GM19328 (cell line): ENCODE data around the gene PPP2R2B.

ENCODE experiments used
- ATAC-seq: cut with Tn5 transposase; IDR thresholded peaks from one replicate; pipeline ENCODE4 v1.9.1; 2021; ENCODE audit warnings: mild to moderate bottlenecking, moderate library complexity; ENCODE audit not compliant: unreplicated experiment

Gene PPP2R2B

DNA sequence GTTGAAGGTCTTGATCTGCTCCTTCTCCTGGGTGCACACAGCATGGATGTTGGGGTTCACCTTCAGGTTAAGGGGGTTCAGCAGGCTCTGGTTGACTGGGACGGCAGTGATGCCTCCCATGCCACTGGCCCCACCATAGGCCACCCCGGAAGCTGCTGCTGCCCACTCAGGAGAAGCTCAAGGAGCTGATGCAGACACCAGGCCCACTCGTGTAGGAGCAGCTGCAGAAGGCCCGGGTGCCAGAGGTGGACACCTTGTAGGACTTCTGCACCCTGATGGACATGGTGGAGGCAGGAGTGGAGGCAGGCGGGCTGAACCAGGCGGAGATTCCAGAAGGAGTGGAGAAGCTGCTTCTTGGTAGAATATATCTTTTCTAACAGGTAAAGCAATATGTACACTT, 171.2 kb downstream of the PPP2R2B start:
- ATAC-seq = no peak

DNA sequence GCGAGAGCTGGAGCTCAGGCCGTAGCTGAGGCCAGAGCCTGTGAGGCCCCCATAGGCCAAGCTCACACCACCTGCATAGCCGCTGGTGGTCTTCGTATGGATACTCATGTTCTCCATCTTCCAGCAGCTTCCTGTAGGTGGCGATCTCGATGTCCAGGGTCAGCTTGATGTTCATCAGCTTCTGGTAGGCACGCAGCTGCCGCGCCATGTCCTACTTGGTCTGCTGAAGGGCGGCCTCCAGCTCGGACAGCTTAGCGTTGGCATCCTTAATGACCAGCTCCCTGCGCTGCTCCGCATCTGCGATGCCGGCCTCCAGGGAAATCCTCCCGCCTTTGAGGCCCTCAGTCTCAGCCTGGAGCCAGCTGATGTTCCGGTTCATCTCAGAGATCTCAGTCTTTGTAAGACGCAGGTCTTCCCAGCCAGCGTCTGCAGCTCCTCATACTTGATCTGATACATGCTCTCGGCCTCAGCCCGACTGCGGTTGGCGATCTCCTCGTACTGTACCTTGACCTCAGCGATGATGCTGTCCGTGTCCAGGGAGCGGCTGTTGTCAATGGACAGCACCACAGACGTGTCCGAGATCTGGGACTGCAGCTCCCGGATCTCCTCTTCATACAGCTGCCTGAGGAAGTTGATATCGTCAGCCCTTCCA, 172.1 kb downstream of the PPP2R2B start:
- no peak for ATAC-seq

- no peak for ATAC-seq
Observed at GRCh38 chr5:146704949-146705665, 173.4 kb downstream of the PPP2R2B start.

- no peak for ATAC-seq
Observed at GRCh38 chr5:146703899-146704298, 174.7 kb downstream of the PPP2R2B start.

DNA sequence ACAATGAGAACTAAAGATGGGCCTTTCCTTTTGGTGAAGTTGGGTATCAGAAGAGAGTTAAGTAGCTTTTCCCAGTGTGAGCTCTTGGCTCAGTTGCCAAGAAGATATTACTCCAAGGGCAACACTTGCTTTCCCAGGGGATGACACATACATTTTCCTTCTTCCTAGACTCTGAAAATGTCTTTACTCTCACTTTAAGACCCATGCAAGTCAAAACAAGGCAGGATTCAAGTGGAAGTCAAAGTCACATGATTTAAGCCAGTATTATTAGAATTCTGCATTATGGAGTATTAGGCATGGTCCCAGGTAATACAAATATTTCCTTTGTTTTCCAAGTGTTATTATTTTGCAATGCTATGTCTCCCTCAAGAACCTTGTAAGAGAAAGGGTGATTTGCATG, 175.1 kb downstream of the PPP2R2B start:
- no peak for ATAC-seq

GRCh38 chr5:146699664-146700418, 178.7 kb downstream of the PPP2R2B start:
- ATAC-seq = no peak

- ATAC-seq = no peak
Observed at GRCh38 chr5:146699138-146699537, 179.4 kb downstream of the PPP2R2B start.

GRCh38 chr5:146698651-146699050, 179.9 kb downstream of the PPP2R2B start:
- ATAC-seq = no peak

GRCh38 chr5:146697211-146697610, 181.3 kb downstream of the PPP2R2B start:
- no peak for ATAC-seq

GRCh38 chr5:146695646-146696045, 182.9 kb downstream of the PPP2R2B start:
- no peak for ATAC-seq

DNA sequence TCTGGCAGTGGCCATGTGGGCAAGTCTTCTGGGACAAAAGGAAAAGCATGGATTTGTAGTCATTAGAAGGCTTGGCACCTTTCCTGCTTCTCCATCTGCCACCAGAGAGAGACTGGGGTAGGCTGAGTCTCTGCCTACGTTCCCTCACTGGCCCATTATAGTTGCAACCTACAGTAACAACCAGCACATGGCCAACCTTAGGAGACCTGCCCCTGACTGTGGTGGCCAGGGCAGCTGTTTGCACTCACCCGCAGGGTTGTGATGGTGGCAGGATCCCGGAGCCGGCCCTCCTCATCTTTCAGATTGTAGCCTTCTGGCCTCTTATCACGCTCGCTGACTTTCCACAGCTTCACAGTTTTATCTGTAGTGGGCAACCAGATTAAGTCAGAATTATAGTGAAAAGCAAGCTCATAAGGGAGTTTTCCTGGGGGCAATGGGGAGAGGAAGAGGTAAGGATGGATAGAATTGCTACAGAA, 187.6 kb downstream of the PPP2R2B start:
- ATAC-seq = no peak

GRCh38 chr5:146687630-146688029, 190.9 kb downstream of the PPP2R2B start:
- no peak for ATAC-seq

DNA sequence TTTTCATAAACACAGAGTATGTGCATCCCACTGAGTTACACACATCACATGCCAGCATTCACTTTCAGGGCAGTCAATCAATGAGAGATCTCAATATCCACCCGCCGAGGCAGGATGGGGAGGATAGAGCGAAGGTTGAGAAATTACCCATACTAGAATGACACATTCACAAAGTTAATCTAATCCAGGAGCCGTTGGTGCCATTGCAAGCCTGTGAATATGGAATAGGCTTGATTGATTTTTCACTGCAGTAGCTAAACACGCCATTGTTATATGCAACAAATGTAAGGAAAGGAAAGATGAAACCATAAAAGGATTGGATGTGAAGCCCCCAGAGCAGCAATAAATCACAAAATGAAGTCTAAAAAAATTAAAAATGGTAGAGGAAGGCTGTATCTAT, 194.7 kb downstream of the PPP2R2B start:
- no peak for ATAC-seq

DNA sequence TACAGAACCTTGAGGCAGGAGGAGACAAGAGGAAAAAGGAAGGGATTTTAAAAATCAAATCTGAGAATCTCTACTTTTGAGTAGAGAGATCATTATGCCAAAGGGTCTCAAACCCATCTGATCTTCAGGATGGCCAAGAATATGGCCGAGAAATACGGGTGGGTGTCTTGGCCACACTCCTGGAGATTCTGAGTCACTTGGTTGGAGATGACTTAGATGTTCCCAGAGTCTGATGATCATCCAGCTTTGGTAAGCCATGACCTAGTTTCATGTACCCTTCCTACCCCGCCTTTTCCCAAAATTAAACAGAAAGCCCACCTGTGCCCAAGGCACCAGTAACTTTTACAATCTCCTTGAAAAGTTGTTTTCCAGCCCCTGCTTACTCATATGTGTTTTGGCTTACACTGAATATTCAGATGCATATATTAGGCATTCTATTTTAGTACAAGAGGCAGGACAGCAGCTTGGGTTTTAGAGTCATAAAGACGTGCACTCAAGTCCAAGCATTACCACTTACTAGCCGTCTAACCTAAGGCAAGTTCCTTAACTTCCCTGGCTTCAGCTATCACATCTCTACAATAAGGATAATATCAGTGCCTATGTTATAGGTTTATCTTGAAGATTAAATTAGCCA, 195.5 kb downstream of the PPP2R2B start:
- ATAC-seq = no peak

- no peak for ATAC-seq
Observed at GRCh38 chr5:146681585-146682105, 196.9 kb downstream of the PPP2R2B start.

DNA sequence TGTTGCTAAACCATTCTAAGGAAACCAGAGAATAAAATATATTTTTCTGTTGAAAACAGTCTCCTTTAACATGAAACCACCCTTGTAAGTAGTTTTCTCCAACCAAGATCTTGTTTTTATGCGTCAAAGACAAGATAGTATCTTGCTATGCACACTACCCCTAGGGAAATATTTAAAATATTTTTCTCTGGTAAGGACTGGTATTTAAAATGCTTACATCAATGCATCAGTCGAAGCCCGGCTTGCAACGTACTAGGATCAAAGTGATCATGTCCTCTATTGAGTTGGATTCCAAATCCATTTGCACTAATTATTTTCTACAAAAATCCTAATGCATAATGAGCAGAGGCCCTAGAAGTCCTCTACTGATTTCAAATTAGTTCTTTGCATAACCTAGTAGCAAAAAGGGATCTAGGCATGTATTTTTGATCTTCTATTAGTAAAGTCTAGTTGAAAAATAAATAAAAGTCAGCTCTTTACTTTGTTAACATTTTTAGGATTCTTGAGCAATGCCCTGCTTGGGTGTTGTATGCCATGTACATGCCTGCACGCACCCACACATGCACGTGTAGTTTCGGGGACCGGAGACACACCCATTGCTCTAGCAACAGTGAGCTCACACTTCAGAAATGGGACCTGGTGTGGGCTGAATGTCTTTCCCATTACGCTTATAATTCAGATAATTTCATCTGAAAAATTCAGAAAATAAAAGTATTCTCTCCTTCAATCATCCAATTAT, 197.5 kb downstream of the PPP2R2B start:
- ATAC-seq = no peak

DNA sequence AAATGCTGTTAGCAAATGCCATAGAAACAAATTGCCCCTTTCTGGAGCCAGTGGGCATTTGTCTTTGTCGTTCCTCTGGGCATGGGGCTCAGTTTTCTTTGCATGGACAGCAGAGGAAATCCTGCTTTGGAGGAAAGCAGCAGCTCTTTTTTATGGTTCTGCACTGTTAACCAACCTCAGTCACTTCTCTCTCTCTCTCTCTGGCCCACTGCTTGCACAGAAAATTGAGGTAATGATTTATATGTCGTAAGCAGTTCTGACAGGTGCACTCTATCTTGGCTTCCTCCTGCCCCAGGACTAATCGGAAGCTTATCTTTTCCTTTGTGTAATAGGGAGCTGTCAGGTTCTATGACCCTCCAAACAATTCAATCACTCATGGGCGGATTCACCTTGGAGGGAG, 202.9 kb downstream of the PPP2R2B start:
- ATAC-seq = no peak

GRCh38 chr5:146672866-146673265, 205.7 kb downstream of the PPP2R2B start:
- no peak for ATAC-seq

DNA sequence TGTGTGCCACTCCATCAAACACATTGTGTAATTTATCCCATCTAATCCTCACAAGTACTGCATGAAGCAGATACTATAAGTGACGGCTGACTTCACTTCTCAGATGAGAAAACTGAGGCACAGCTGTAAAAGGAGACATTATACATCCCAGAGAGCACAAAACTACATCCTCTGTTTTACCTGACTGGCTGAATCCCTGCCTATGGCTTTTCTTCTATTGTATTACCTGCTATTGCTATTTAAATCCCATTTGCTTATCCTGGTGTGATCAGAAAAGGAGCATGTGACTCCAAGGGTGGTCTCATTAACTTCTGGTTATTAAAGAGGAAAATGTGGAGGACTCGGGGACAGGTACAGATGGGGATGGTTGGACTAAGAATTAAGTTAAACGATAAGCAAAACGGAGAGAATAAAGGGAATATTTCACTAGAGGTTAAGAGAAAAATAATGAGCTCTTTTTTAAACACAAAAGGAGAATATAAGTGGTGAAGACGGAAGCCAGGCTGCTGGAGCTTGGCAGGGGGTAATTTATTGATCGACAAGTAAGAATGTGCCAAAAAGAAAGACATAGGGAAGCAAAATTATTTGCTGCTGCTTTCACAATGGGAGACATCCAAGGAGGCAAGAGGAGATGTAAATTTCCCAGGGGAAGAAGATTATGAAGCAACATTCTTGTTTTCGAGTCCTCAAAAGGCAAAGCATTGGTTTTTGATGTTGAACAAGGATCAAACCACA, 206.8 kb downstream of the PPP2R2B start:
- no peak for ATAC-seq

DNA sequence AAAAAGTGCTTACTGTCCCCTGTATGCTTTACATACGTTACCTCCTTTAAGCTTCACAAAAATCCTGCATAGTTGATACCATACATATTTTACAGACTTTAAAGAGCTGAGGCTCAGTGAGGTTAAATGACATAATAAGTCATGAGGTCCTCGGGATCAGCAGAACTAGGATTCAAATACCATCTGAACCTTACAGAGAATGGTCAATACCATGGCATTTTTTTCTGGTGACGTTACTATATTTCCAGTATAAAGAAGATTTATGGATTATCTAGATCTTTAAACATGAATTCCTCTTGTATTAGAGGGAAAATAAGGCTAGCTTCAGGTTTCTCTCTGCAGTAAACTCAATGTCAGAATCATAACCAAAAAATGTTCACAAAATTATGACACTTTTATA, 208.9 kb downstream of the PPP2R2B start:
- ATAC-seq = no peak
